ENCODE data around the gene NRROS.

DNA sequence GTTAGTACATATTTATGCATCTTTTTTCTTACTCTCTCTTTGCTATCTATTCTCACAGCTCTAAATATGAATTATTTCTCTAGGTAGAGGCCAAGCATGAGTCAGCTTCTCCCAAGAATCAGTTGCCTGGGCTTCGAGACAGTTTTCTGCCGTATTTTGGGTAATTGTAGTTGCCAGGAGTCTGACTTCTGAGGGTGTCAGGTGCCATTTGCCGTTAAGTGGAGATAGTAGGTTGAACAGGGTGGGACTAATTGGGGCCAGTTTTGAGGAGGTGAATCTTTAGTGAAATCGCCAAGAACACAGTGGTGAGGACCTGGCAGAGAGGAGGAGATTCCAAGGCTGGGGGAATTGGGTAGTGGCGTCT lies 7.8 kb upstream of the NRROS start:
- TF ChIP-seq ASH2L (IDR thresholded peaks at IDR 0.05; ENCODE audit: borderline replicate concordance, low read depth): no peak
- no peak for TF ChIP-seq EGR1 (IDR thresholded peaks at IDR 0.05; ENCODE audit: borderline replicate concordance in 1 of 2, low read depth in 2 of 2, low read length in 2 of 2)
- TF ChIP-seq TCF3 (IDR thresholded peaks at IDR 0.05; ENCODE audit: borderline replicate concordance, insufficient read depth, low read depth, low read length): no peak
- TF ChIP-seq CEBPB (IDR thresholded peaks at IDR 0.05; ENCODE audit: borderline replicate concordance in 1 of 2, low read depth in 2 of 2, low read length in 2 of 2): no peak
- TF ChIP-seq, protein P1, sequence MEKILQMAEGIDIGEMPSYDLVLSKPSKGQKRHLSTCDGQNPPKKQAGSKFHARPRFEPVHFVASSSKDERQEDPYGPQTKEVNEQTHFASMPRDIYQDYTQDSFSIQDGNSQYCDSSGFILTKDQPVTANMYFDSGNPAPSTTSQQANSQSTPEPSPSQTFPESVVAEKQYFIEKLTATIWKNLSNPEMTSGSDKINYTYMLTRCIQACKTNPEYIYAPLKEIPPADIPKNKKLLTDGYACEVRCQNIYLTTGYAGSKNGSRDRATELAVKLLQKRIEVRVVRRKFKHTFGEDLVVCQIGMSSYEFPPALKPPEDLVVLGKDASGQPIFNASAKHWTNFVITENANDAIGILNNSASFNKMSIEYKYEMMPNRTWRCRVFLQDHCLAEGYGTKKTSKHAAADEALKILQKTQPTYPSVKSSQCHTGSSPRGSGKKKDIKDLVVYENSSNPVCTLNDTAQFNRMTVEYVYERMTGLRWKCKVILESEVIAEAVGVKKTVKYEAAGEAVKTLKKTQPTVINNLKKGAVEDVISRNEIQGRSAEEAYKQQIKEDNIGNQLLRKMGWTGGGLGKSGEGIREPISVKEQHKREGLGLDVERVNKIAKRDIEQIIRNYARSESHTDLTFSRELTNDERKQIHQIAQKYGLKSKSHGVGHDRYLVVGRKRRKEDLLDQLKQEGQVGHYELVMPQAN (conservative IDR thresholded peaks at IDR 0.05): no peak
- TF ChIP-seq CREB1 (IDR thresholded peaks at IDR 0.05; ENCODE audit: low read depth): no peak
- no peak for TF ChIP-seq BRCA1 (IDR thresholded peaks at IDR 0.05; ENCODE audit: low read depth, low read length)
- TF ChIP-seq HDAC6 (IDR thresholded peaks at IDR 0.05; ENCODE audit: unreplicated experiment): no peak
- no peak for TF ChIP-seq POLR2A (IDR thresholded peaks at IDR 0.05; ENCODE audit: low read depth, low read length)
- no peak for TF ChIP-seq EP300 (IDR thresholded peaks at IDR 0.05; ENCODE audit: borderline replicate concordance in 1 of 2, control insufficient read depth in 1 of 2, low read depth in 2 of 2, low read length in 2 of 2)

Measured in GM12878 (cell line).